Activated naive CD4-positive, alpha-beta T cell treated with anti-CD3 and anti-CD28 coated beads, Interleukin-2, amount 50 U/mL, for 72 hours (primary cell): ENCODE measurements around the gene CTNNBL1. TPM values are rescaled to one million over a fixed set of nuclear protein-coding genes. Genes with fewer than 3 reads are reported as not detected.
"Not testable (repeated sequence)": the region's sequence is repeated elsewhere in the genome, so short reads cannot be mapped to it uniquely, and the experiment has no call there.

Experiments
- ATAC-seq, 2 donors: fragments of 150-1000 bp; cut with Tn5 transposase; 2 replicates each; pipeline ENCODE4 v1.10.0; 2021; ENCODE audit warnings: mild to moderate bottlenecking in 2 of 2, moderate library complexity in 2 of 2
- DNase-seq, 2 donors: peaks; one replicate each; pipeline ENCODE4 v3.0.0; 2021 to 2022; ENCODE audit warnings: low spot score in 2 of 2
- H3K27ac Mint-ChIP-seq, 2 donors: one replicate each; pipeline ENCODE4 v1.8.0; 2022; ENCODE audit warnings: mild to moderate bottlenecking in 2 of 2, mixed read lengths in 2 of 2
- H3K36me3 Mint-ChIP-seq, 2 donors: one replicate each; pipeline ENCODE4 v1.8.0; 2022; ENCODE audit warnings: mixed read lengths in 2 of 2
- H3K9me3 Mint-ChIP-seq, 2 donors: one replicate each; pipeline ENCODE4 v1.8.0; 2022; ENCODE audit warnings: mixed read lengths in 2 of 2
- total RNA-seq, 2 donors: library from RNA; stranded (reverse); gene quantifications; one replicate each; pipeline ENCODE4 v1.2.3, GENCODE V29; 2022

The CTNNBL1 gene
- total RNA-seq, 2 donors from 2014 or later, result 68.9 to 79.4 TPM

- Mint-ChIP-seq H3K27ac (no peak overlapping the region), H3K36me3 (peaks cover 6 to 13% of the 10 kb centered on the region in 2 donors), H3K9me3 (no peaks in the 10 kb centered on the region)
- DNase-seq, result no peak
- ATAC-seq, result no peak
Observed at GRCh38 chr20:37838769-37839431, 145.1 kb downstream of the CTNNBL1 start.

DNA sequence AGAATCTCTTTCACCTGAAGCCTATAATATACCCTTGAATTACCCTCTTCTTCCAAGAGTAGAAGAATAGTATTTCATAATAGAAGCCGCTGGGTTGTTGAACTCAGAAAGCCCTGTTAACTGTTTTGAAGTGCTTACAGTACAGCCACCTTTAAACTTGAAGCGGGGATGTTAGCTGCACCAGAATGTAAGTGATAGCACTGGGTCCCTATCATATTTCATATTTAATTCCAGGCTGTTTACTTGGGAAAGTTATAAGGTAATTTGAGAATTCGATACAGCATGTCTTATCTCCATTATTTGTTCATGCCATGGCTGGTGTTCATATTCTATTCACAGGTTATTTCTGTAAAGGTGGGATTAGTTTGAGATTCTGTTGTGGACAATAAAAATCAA is 145.6 kb downstream of the CTNNBL1 start:
- H3K36me3 Mint-ChIP-seq, result peaks cover 6 to 13% of the 10 kb centered on the region in 2 donors
- H3K27ac Mint-ChIP-seq, result no peak overlapping the region
- H3K9me3 Mint-ChIP-seq, result no peaks in the 10 kb centered on the region
- DNase-seq (no peak), ATAC-seq (no peak)

DNA sequence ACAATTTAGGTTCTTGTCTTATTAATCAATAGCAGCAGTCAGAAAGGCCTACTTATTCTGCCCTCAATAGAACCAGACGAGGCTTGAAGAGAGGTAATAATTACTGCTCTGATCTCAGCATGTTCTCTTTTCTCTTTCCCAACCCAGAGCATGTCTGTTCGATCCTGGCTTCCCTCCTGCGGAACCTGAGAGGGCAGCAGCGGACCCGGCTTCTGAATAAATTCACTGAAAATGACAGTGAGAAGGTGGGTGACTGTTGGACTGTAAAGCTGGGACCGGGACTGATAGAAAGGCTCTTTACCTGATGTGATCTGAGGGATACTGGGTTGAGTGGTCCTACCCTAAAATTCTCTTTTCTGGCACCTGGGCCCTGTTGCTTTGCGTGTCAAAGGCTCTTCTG is 146.1 kb downstream of the CTNNBL1 start:
- no peak overlapping the region for H3K27ac Mint-ChIP-seq
- H3K36me3 Mint-ChIP-seq, result peaks cover 6 to 13% of the 10 kb centered on the region in 2 donors
- ATAC-seq (no peak), DNase-seq (no peak)
- H3K9me3 Mint-ChIP-seq, result no peaks in the 10 kb centered on the region

DNA sequence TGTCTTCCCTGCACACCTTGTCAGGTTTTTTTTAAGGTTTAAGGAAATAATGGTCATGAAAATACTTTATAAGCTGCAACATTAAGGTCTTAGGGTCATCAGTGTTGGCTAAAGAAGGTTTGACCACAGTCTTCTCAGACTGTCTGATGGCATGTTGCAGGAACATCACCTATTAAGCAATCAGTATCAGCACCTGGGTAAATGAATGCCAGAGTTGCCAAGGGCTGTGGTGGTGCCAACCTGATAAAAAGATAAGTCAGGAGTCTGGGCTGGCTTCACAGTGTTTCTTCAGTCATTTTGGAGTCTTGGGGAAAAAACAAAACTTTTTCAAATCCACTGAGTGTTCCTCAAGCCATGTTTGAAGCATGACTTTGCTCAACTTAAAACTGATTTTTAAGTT is 147.6 kb downstream of the CTNNBL1 start:
- ATAC-seq (no peak), DNase-seq (no peak)
- peaks cover 6 to 13% of the 10 kb centered on the region in 2 donors for H3K36me3 Mint-ChIP-seq
- no peak overlapping the region for H3K27ac Mint-ChIP-seq
- H3K9me3 Mint-ChIP-seq, result no peaks in the 10 kb centered on the region

- no peak for DNase-seq
- H3K36me3 Mint-ChIP-seq, result peaks cover 6 to 13% of the 10 kb centered on the region in 2 donors
- no peak for ATAC-seq
- H3K27ac Mint-ChIP-seq, result no peak overlapping the region
- H3K9me3 Mint-ChIP-seq, result no peaks in the 10 kb centered on the region
Observed at GRCh38 chr20:37841971-37842370, 148.1 kb downstream of the CTNNBL1 start.

DNA sequence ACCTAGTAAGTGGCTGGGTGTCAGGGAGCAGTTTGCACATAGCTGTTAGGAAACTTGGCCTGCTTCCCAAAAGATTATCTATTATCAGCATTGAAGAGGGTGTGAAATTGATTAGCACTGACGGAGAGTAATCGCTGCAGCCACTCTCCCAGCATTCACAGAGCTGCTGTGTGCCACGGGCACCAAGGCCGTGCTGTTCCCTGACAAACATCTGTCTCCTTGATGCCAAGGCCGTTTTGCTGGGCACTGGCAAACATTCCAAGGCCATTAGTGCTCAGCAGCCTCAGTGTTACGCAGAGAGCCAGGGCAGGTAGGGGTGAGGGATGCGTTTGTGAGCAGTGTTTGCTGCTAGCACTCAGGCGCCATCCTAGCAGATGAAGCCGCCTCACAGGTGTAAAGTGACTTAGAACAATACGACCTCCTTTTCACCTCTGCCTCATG is 151.4 kb downstream of the CTNNBL1 start:
- DNase-seq, result no peak
- Mint-ChIP-seq H3K36me3 (peaks cover 4 to 11% of the 10 kb centered on the region in 2 donors), H3K9me3 (no peaks in the 10 kb centered on the region), H3K27ac (no peak overlapping the region)
- no peak for ATAC-seq

DNA sequence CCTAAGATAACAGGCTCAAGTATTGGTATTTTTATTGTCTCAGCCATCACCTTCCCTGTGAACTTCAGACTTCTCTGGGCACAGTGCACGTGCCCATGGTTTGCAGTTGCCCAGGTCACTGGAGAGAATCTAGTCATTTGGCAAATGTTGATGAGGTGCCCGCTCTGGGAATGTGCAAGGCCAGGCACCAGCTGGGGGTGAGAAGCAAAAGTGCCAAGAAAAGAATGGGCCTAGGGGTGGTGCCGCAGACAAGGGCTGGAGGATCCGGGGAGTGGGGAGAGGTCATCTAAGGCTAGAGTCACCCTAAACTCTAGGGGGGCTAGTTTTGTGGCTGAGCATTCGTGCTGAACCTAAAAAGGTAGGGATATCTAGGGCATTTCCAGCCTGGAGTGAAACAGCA is 152.0 kb downstream of the CTNNBL1 start:
- H3K27ac Mint-ChIP-seq, result no peak overlapping the region
- no peaks in the 10 kb centered on the region for H3K9me3 Mint-ChIP-seq
- H3K36me3 Mint-ChIP-seq, result peaks cover 0 to 7% of the 10 kb centered on the region in 2 donors
- no peak for DNase-seq
- no peak for ATAC-seq

- H3K27ac Mint-ChIP-seq, result peak overlapping the region in 1 of 2 donors; percentile 61
- no peaks in the 10 kb centered on the region for H3K9me3 Mint-ChIP-seq
- ATAC-seq (no peak), DNase-seq (no peak)
- H3K36me3 Mint-ChIP-seq, result peaks cover 0 to 7% of the 10 kb centered on the region in 2 donors
Observed at GRCh38 chr20:37846573-37846972, 152.7 kb downstream of the CTNNBL1 start.

DNA sequence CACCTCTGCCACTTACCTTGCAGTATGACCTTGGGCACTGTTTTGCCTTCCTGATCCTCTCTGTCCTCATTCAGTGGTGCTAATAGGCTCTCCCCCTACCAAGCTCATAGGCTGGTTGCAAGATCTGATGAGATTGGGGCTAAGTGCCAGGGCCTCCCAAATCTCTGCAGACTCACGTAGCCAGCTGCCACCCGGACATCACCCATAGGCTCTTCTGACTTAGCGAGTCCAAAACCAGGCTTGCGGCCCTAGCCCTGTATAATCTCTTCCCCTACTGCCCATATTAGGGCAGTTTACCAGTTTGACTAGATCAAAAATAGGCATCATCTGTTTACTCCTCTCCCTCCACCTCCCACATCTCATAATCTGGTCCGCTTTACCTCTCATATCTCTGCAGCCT is 154.9 kb downstream of the CTNNBL1 start:
- no peak overlapping the region for H3K27ac Mint-ChIP-seq
- no peaks in the 10 kb centered on the region for H3K9me3 Mint-ChIP-seq
- ATAC-seq (no peak), DNase-seq (no peak)
- H3K36me3 Mint-ChIP-seq, result no peaks in the 10 kb centered on the region

DNA sequence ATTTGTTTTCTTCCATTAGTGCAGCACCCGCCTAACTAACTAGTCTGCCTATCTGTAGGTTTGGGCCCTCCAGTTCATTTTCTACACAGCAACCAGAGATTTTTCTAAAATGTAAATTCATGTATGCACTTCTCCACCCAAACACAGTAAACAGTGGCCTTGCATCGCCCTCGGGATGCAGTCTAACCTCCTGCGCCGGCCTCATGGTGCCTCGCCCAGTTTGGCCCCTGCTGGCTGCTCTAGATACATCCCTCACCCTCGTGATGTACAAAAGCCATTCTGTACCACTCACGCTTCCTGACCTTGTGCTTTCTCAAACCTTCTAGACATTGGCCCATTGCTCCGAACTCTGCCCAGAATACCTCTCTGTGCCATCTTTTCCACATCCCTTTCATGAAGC is 155.3 kb downstream of the CTNNBL1 start:
- ATAC-seq, result no peak
- Mint-ChIP-seq H3K36me3 (no peaks in the 10 kb centered on the region), H3K9me3 (no peaks in the 10 kb centered on the region), H3K27ac (no peak overlapping the region)
- DNase-seq, result no peak

DNA sequence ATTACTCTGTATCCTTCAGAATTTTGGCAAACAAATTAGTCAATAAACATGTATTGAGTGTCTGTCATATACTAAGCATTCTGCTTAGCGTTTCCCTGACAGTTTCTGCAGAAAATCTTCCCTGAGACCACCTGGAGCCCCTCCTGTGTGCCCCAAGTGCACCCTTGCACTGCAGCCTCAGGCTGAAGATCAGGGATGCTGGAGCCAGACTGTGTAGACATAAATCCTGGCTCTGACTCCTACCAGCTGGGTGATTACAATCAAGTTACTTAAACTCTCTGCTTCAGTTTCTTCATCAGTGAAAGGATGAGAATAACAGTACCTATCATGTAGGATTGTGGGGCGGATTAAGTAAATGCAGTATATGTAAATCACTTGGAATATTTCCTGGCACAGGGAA is 155.7 kb downstream of the CTNNBL1 start:
- ATAC-seq, result no peak
- DNase-seq, result no peak
- Mint-ChIP-seq H3K9me3 (no peaks in the 10 kb centered on the region), H3K36me3 (no peaks in the 10 kb centered on the region), H3K27ac (no peak overlapping the region)

DNA sequence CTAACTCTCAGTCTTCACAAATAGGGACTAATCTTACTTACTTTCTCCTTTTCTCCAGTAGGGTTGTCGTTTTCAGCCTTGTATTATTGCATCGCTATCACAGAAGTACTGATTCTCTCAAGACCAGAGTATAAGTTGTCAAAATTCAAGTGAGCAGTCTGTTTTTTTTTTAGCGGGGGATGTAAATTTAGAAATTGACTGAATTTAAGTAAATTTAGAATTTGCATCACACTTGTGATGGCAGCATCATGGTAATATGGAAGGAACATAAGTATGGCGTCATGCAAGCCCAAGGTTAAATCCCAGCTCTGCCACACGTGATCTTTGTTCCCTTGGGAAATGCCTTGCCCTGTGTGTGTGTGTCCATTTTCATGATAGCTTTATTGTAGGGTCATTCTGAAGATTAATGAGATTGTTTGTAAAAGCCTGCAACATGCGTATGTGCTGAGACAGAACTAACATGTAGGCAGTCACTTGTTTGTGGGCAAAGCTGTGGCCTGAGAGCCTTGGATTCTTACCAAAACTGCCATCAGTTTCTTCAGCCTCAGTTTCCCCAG is 156.3 kb downstream of the CTNNBL1 start:
- Mint-ChIP-seq H3K9me3 (no peaks in the 10 kb centered on the region), H3K27ac (no peak overlapping the region), H3K36me3 (no peaks in the 10 kb centered on the region)
- ATAC-seq (no peak), DNase-seq (no peak)

- H3K9me3 Mint-ChIP-seq, result no peaks in the 10 kb centered on the region
- H3K36me3 Mint-ChIP-seq, result peaks cover 0 to 3% of the 10 kb centered on the region in 2 donors
- DNase-seq, result no peak
- ATAC-seq, result no peak
- no peak overlapping the region for H3K27ac Mint-ChIP-seq
Observed at GRCh38 chr20:37850724-37851355, 157.0 kb downstream of the CTNNBL1 start.

GRCh38 chr20:37852666-37853065 is 158.8 kb downstream of the CTNNBL1 start:
- ATAC-seq (no peak), DNase-seq (no peak)
- Mint-ChIP-seq H3K36me3 (peaks cover 0 to 5% of the 10 kb centered on the region in 2 donors), H3K27ac (no peak overlapping the region), H3K9me3 (no peaks in the 10 kb centered on the region)

- Mint-ChIP-seq H3K27ac (no peak overlapping the region), H3K9me3 (no peaks in the 10 kb centered on the region), H3K36me3 (peaks cover 0 to 5% of the 10 kb centered on the region in 2 donors)
- ATAC-seq (peak; percentile 18 to 79), DNase-seq (no peak)
Observed at GRCh38 chr20:37853823-37854375, 160.1 kb downstream of the CTNNBL1 start.

- not testable (repeated sequence) for DNase-seq, H3K36me3 Mint-ChIP-seq, H3K9me3 Mint-ChIP-seq
- peak overlapping the region; percentile 32 to 65 for H3K27ac Mint-ChIP-seq
- peak in 1 of 2 donors; percentile 13 for ATAC-seq
Observed at GRCh38 chr20:37856034-37856433, 162.2 kb downstream of the CTNNBL1 start.

DNA sequence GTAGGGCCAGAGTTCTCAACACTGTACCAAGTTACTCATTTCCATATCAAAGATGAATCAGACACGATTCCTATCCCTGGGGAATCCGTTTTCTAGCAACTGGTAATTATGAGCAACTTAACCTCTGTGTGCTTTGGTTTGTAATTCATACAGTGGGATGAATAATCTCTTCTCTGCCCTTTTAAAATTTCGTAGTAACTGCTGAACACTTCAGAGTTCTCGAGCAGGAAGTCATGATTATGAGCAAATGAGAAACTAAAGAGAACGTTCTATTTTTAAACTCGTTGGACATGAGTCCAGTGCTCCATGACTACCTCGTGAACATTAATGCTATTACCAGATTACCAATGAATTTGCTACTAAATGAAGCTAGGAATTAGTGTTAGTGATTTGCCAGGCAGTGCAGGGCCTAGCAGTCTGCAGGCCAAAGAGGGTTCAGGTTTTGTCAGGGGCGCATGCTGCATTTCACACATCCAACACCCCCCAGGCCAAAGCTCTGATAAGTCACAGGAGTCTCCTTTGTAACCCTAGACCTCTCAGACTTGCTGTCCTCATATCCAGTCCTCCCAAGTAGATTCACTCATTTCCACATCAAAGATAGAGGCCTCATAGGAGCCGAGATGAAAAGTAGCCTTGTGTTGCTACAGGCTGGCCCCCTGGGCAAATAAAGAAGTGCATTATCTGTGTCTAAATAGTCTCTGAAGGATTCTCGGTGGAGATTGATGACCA is 163.3 kb downstream of the CTNNBL1 start:
- Mint-ChIP-seq H3K9me3 (no peaks in the 10 kb centered on the region), H3K27ac (peak overlapping the region in 1 of 2 donors; percentile 56), H3K36me3 (peaks cover 0 to 5% of the 10 kb centered on the region in 2 donors)
- no peak for DNase-seq
- peak in 1 of 2 donors; percentile 83 for ATAC-seq
